Smooth muscle cell (in vitro differentiated cells): ENCODE measurements around the gene MIA. TPM values are rescaled to one million over a fixed set of nuclear protein-coding genes. Genes with fewer than 3 reads are reported as not detected.

ENCODE experiments used
- DNase-seq: peaks from one replicate; lab custom pipeline; 2025; ENCODE audit not compliant: unreplicated experiment; lab: John Stamatoyannopoulos, UW
- H2AFZ ChIP-seq: fragments of 200-600 bp; sonication (generic); 2 replicates; pipeline ENCODE4 v1.6.0; 2016; ENCODE audit warnings: antibody characterized with exemption, low read depth, mild to moderate bottlenecking
- H3F3A ChIP-seq: fragments of 200-600 bp; sonication (generic); 2 replicates; pipeline ENCODE4 v1.6.0; 2017; ENCODE audit warnings: antibody characterized with exemption, low read depth
- H3K27ac ChIP-seq: fragments of 200-600 bp; sonication (generic); 2 replicates; pipeline ENCODE4 v1.5.1; 2016; ENCODE audit warnings: low read depth, mild to moderate bottlenecking
- H3K27me3 ChIP-seq: fragments of 200-600 bp; sonication (generic); 2 replicates; pipeline ENCODE4 v1.6.1; 2016; ENCODE audit warnings: low read depth, mild to moderate bottlenecking
- H3K36me3 ChIP-seq: fragments of 200-600 bp; sonication (generic); 2 replicates; pipeline ENCODE4 v1.5.1; 2016; ENCODE audit warnings: low read depth
- H3K4me1 ChIP-seq: fragments of 200-600 bp; sonication (generic); 2 replicates; pipeline ENCODE4 v1.5.1; 2016; ENCODE audit warnings: low read depth
- H3K4me2 ChIP-seq: fragments of 200-600 bp; sonication (generic); 2 replicates; pipeline ENCODE4 v1.6.0; 2016; ENCODE audit warnings: mild to moderate bottlenecking
- H3K4me3 ChIP-seq: fragments of 200-600 bp; sonication (generic); 2 replicates; pipeline ENCODE4 v1.5.1; 2016; ENCODE audit warnings: mild to moderate bottlenecking
- H3K79me2 ChIP-seq: fragments of 200-600 bp; sonication (generic); 2 replicates; pipeline ENCODE4 v1.6.0; 2016; ENCODE audit warnings: low read depth, mild to moderate bottlenecking
- H3K9ac ChIP-seq: fragments of 200-600 bp; sonication (generic); 2 replicates; pipeline ENCODE4 v1.6.0; 2016; ENCODE audit warnings: low read depth
- H3K9me3 ChIP-seq: fragments of 200-600 bp; sonication (generic); replicated peaks from 2 replicates; pipeline ENCODE4 v1.5.1; 2016; ENCODE audit warnings: low read depth
- H4K20me1 ChIP-seq: fragments of 200-600 bp; sonication (generic); 2 replicates; pipeline ENCODE4 v1.6.0; 2016; ENCODE audit warnings: low read depth
- WGBS: methylation state at CpG from one replicate; pipeline ENCODE4 v1.1.7; 2016; ENCODE audit warnings: low lambda C conversion rate; 5-methylcytosine and 5-hydroxymethylcytosine counted together
- polyA plus RNA-seq: library from polyadenylated mRNA; unstranded; fragments of >200 nt; fragmentation: Nextera tagmentation; extraction: Ambion mirVana; gene quantifications from 2 replicates; pipeline ENCODE4 v1.2.1, GENCODE V29; 2016
- total RNA-seq: library from RNA; depleted of rRNA; stranded (reverse); fragments of >200 nt; gene quantifications from 2 replicates; pipeline ENCODE4 v1.2.3, GENCODE V29; 2014
- TF ChIP-seq, protein P1 (sequence below): fragments of 200-600 bp; sonication (generic); IDR thresholded peaks from 2 replicates; pipeline ENCODE4 v1.5.1; 2017; ENCODE audit warnings: borderline replicate concordance, mild to moderate bottlenecking, antibody characterized with exemption; ENCODE audit not compliant: insufficient read depth, poor library complexity, severe bottlenecking

MIA gene
- total and polyA plus RNA-seq, 2 experiments from 2014 or later, result 2.4 to 3.8 TPM

DNA sequence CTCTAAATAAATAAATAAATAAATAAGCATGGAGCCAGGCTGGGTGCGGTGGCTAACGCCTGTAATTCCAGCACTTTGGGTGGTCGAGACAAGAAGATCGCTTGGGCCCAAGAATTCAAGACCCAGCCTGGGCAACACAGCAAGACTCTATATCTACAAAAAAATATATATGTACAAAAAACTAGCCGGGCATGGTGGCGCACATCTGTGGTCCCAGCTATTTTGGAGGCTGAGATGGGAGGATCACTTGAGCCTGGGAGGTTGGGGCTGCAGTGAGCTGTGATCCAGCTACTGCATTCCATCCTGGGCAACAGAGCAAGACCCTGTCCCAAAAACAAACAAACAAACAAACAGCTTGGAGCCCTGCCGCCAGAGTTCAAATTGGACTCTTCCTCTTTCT is 27.8 kb upstream of the MIA start:
- no peak for DNase-seq
- WGBS, result over 99% methylated on average over 7 of the region's 7 CpGs

DNA sequence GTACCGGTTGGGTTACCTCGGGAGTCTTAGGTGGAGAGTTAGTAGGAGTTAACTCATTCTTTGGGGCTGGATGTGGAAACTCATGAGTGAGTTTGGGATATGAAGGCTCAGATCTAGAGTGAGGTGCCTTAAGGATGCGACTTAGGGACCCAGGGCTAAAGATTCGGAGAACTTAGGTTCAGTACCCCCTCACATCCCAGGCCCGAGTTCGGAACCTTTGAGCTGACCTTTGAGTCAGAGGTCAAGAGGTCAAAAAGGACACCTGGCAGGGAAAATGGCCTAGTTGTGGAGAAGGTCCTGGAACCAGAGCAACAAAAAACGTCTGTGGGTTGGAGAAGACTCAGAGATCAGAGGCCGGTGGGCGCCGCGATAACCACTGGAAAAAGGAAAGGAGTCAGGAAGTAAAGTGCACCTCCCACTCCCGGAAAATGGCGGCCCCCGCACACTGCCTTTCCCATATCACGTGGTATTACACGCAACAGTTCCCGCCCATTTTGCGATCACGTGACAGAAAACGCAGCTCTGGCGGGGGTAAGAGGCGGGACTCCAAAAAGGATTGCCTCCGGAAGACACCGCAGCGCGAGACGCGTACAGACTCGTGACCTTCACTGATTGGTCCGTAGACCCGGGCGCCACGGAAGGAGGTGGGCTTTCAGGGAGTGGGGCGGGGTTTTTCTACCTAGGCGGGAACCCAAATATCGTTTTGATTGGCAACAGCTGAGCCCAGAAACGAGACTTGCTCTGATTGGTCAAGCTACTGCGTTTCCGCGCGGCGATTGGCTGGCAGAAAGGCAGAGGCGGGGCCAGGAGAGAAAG is 25.1 kb upstream of the MIA start, which contains the start of gene ACTMAP:
TSS of gene ACTMAP (minus strand) at position 420 of the 816 bp plus-strand sequence. CDS start 674 bp downstream, outside the sequence.
- peak within 1 kb of the TSS; percentile 93 for H3K27ac ChIP-seq
- H3K4me1 ChIP-seq, result peaks cover 16% of the 10 kb centered on the region
- H3K9ac ChIP-seq, result peak within 1 kb of the TSS; percentile 89
- peaks cover 5% of the 10 kb centered on the region for H3F3A ChIP-seq
- H4K20me1 ChIP-seq, result peaks cover 15% of the 10 kb centered on the region
- H3K27me3 ChIP-seq, result no peaks in the 10 kb centered on the region
- H3K79me2 ChIP-seq, result peaks cover 35% of the 10 kb centered on the region
- H3K9me3 ChIP-seq, result no peaks in the 10 kb centered on the region
- no peaks in the 10 kb centered on the region for H3K36me3 ChIP-seq
- H3K4me2 ChIP-seq, result peak within 1 kb of the TSS; percentile 97
- peak; percentile 99 for DNase-seq
- H3K4me3 ChIP-seq, result peak within 1 kb of the TSS; percentile 72
- H2AFZ ChIP-seq, result peak within 1 kb of the TSS; percentile 68
- TF ChIP-seq, protein P1, sequence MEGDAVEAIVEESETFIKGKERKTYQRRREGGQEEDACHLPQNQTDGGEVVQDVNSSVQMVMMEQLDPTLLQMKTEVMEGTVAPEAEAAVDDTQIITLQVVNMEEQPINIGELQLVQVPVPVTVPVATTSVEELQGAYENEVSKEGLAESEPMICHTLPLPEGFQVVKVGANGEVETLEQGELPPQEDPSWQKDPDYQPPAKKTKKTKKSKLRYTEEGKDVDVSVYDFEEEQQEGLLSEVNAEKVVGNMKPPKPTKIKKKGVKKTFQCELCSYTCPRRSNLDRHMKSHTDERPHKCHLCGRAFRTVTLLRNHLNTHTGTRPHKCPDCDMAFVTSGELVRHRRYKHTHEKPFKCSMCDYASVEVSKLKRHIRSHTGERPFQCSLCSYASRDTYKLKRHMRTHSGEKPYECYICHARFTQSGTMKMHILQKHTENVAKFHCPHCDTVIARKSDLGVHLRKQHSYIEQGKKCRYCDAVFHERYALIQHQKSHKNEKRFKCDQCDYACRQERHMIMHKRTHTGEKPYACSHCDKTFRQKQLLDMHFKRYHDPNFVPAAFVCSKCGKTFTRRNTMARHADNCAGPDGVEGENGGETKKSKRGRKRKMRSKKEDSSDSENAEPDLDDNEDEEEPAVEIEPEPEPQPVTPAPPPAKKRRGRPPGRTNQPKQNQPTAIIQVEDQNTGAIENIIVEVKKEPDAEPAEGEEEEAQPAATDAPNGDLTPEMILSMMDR, result no peak
- WGBS, result 2% methylated on average over 43 of the region's 43 CpGs

More for the DNA sequence above, 27.8 kb upstream of the MIA start:
- Histone ChIP-seq H2AFZ (no peak overlapping the region), H3K4me2 (no peak overlapping the region), H3K9me3 (no peaks in the 10 kb centered on the region), H3K27ac (no peak overlapping the region), H4K20me1 (no peaks in the 10 kb centered on the region), H3K4me1 (peaks cover 12% of the 10 kb centered on the region), H3K4me3 (no peak overlapping the region), H3K36me3 (no peaks in the 10 kb centered on the region), H3F3A (peaks cover 8% of the 10 kb centered on the region), H3K9ac (no peak overlapping the region), H3K79me2 (peaks cover 10% of the 10 kb centered on the region), H3K27me3 (no peaks in the 10 kb centered on the region)
- TF ChIP-seq, protein P1, result no peak

DNA sequence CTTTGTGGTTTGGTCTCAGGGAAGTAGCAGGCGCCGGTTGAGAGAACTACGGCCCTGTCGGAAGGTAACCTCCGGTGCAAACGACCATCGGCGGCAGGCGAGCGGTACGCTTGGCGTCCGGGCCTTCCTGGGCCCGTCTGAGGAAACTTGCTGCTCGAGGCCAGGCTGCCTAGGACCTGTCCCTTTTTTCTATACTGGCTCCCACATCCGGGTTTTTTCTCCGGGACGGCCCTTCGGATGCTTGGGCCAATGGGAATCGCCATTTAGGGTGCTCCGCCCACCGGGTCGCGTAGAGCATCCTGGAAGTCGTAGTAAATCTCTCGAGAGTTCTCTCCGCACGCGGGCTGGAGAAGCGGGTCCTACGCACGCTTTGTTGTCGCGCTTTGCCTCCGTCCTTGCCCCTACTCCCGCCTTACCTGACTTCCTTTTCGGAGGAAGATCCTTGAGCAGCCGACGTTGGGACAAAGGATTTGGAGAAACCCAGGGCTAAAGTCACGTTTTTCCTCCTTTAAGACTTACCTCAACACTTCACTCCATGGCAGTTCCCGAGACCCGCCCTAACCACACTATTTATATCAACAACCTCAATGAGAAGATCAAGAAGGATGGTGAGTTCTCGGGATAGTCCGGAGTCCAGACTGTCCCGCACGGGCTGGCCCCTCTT is 24.3 kb upstream of the MIA start, which contains the start of gene SNRPA:
TSS of gene SNRPA (plus strand) at position 330 of the 664 bp plus-strand sequence. CDS start at position 536, 206 bp downstream.
- H3K4me3 ChIP-seq, result peak within 1 kb of the TSS; percentile 72
- peak within 1 kb of the TSS; percentile 93 for H3K27ac ChIP-seq
- peaks cover 42% of the 10 kb centered on the region for H3K79me2 ChIP-seq
- no peaks in the 10 kb centered on the region for H3K9me3 ChIP-seq
- WGBS, result under 1% methylated on average over 45 of the region's 46 CpGs
- H3K4me1 ChIP-seq, result peaks cover 16% of the 10 kb centered on the region
- TF ChIP-seq, protein P1, result no peak
- no peaks in the 10 kb centered on the region for H3K36me3 ChIP-seq
- peak; percentile 99 for DNase-seq
- peaks cover 22% of the 10 kb centered on the region for H4K20me1 ChIP-seq
- H3F3A ChIP-seq, result no peaks in the 10 kb centered on the region
- H3K9ac ChIP-seq, result peak within 1 kb of the TSS; percentile 89
- peak within 1 kb of the TSS; percentile 68 for H2AFZ ChIP-seq
- H3K4me2 ChIP-seq, result peak within 1 kb of the TSS; percentile 97
- no peaks in the 10 kb centered on the region for H3K27me3 ChIP-seq
